CD4-positive, alpha-beta T cell treated with Interleukin-17A for 4 hours (primary cell): ENCODE results near the gene ADAR.

ENCODE experiments used
- DNase-seq: peaks from one replicate; pipeline ENCODE4 v3.0.0-alpha.2; 2020; ENCODE audit warnings: mixed read lengths

The ADAR gene

GRCh38 chr1:154614901-154615300 is 6.9 kb upstream of the ADAR start:
- DNase-seq: no peak

- DNase-seq: no peak
These were observed 6.3 kb upstream of the ADAR start for GRCh38 chr1:154614247-154614646.

GRCh38 chr1:154611150-154611862 is 3.3 kb upstream of the ADAR start:
- DNase-seq: no peak

- peak; percentile 66 for DNase-seq
These were observed 1.7 kb upstream of the ADAR start for GRCh38 chr1:154609398-154610380.

GRCh38 chr1:154608397-154609270 is 648 bp upstream of the ADAR start:
- peak; percentile 49 for DNase-seq

- DNase-seq: peak; percentile 16
These were observed 829 bp downstream of the ADAR start for GRCh38 chr1:154607106-154607608.

- no peak for DNase-seq
These were observed 2.5 kb downstream of the ADAR start for GRCh38 chr1:154605534-154605933.

GRCh38 chr1:154603317-154603716 is 4.7 kb downstream of the ADAR start:
- no peak for DNase-seq

GRCh38 chr1:154599658-154600057 is 8.3 kb downstream of the ADAR start:
- no peak for DNase-seq

- no peak for DNase-seq
These were observed 8.9 kb downstream of the ADAR start for GRCh38 chr1:154598871-154599635.

GRCh38 chr1:154595621-154596020 is 12.4 kb downstream of the ADAR start:
- DNase-seq: no peak

- no peak for DNase-seq
These were observed 13.2 kb downstream of the ADAR start for GRCh38 chr1:154594811-154595210.

GRCh38 chr1:154593390-154593789 is 14.6 kb downstream of the ADAR start:
- DNase-seq: no peak

GRCh38 chr1:154591206-154591605 is 16.8 kb downstream of the ADAR start:
- no peak for DNase-seq

- no peak for DNase-seq
These were observed 17.2 kb downstream of the ADAR start for GRCh38 chr1:154590756-154591155.

- no peak for DNase-seq
These were observed 18.2 kb downstream of the ADAR start for GRCh38 chr1:154589780-154590179.

GRCh38 chr1:154586641-154587040 is 21.3 kb downstream of the ADAR start:
- no peak for DNase-seq

- no peak for DNase-seq
These were observed 21.8 kb downstream of the ADAR start for GRCh38 chr1:154586231-154586630.

- no peak for DNase-seq
These were observed 23.6 kb downstream of the ADAR start for GRCh38 chr1:154584267-154584994.

GRCh38 chr1:154583773-154584172 is 24.2 kb downstream of the ADAR start:
- DNase-seq: no peak

GRCh38 chr1:154582885-154583284 is 25.1 kb downstream of the ADAR start:
- DNase-seq: no peak
